Fibroblast of lung (primary cell): Measurements from ENCODE around the gene SLC36A3. TPM values are rescaled to one million over a fixed set of nuclear protein-coding genes. Genes with fewer than 3 reads are reported as not detected.

Source experiments
- DNase-seq, 2 donors: peaks; one replicate each; pipeline versions ENCODE4 v3.0.0 to v3.0.0-alpha.2; 2010; ENCODE audit warnings: low read depth in 2 of 2
- H2AFZ ChIP-seq: 2 replicates; pipeline ENCODE4 v1.5.1; 2012; ENCODE audit warnings: low read length, control low read depth, inconsistent platforms
- H3K27ac ChIP-seq: 2 replicates; pipeline ENCODE4 v1.5.1; 2011; ENCODE audit warnings: low read length, control low read depth; ENCODE audit not compliant: insufficient read depth
- H3K27me3 ChIP-seq: 2 replicates; pipeline ENCODE4 v1.5.1; 2011; ENCODE audit warnings: mild to moderate bottlenecking, low read length; ENCODE audit not compliant: control insufficient read depth, insufficient read depth
- H3K36me3 ChIP-seq: 2 replicates; pipeline ENCODE4 v1.5.1; 2011; ENCODE audit warnings: low read length; ENCODE audit not compliant: control insufficient read depth, insufficient read depth
- H3K4me1 ChIP-seq: 2 replicates; pipeline ENCODE4 v1.5.1; 2011; ENCODE audit warnings: low read length; ENCODE audit not compliant: control insufficient read depth, insufficient read depth; ENCODE audit errors: extremely low read depth
- H3K4me2 ChIP-seq: 2 replicates; pipeline ENCODE4 v1.5.1; 2011; ENCODE audit warnings: low read length, control low read depth; ENCODE audit not compliant: insufficient read depth; ENCODE audit errors: extremely low read depth
- H3K4me3 ChIP-seq, 4 experiments: fragments of 200-600 bp in 1 of 4; sonication (generic) in 1 of 4; replicated peaks in 1 of 4; 2 replicates each; pipeline ENCODE4 v1.5.1; 2011 to 2016; ENCODE audit warnings: low read length in 4 of 4, low read depth in 3 of 4, mild to moderate bottlenecking in 3 of 4, control low read depth in 2 of 4, inconsistent platforms in 1 of 4, mixed read lengths in 1 of 4; ENCODE audit not compliant: insufficient read depth in 1 of 4; ENCODE audit errors: control extremely low read depth in 1 of 4
- H3K79me2 ChIP-seq: 2 replicates; pipeline ENCODE4 v1.5.1; 2012; ENCODE audit warnings: mild to moderate bottlenecking, low read length, inconsistent platforms; ENCODE audit not compliant: control insufficient read depth, insufficient read depth
- H3K9ac ChIP-seq: 2 replicates; pipeline ENCODE4 v1.5.1; 2011; ENCODE audit warnings: mild to moderate bottlenecking, low read length, control low read depth; ENCODE audit not compliant: insufficient read depth
- H3K9me3 ChIP-seq: 2 replicates; pipeline ENCODE4 v1.5.1; 2012; ENCODE audit warnings: low read depth, low read length; ENCODE audit not compliant: control insufficient read depth, insufficient read depth
- H4K20me1 ChIP-seq: 2 replicates; pipeline ENCODE4 v1.5.1; 2011; ENCODE audit warnings: low read length; ENCODE audit not compliant: control insufficient read depth, insufficient read depth; ENCODE audit errors: extremely low read depth
- CTCF ChIP-seq, 2 donors: IDR thresholded peaks in 1 of 2; conservative IDR thresholded peaks in 1 of 2; 1 replicate in 1 of 2; 2 replicates in 1 of 2; pipeline ENCODE4 v1.5.1; 2011 to 2012; ENCODE audit warnings: low read length in 2 of 2, control low read depth in 1 of 2, inconsistent platforms in 1 of 2, low read depth in 1 of 2, mild to moderate bottlenecking in 1 of 2
- EZH2 ChIP-seq: IDR thresholded peaks from 2 replicates; pipeline ENCODE4 v1.5.1; 2012; ENCODE audit warnings: low read length, control low read depth, mild to moderate bottlenecking; ENCODE audit errors: missing control alignments
- polyA plus RNA-seq, 2 donors: library from polyadenylated mRNA; depleted of rRNA in 1 of 2; stranded (reverse) in 1 of 2; unstranded in 1 of 2; fragments of >200 nt; gene quantifications; 2 replicates each; pipeline ENCODE4 v1.2.1, GENCODE V29; 2011 to 2012; ENCODE audit warnings: missing spikeins in 1 of 2
- total RNA-seq: library from RNA; depleted of rRNA; stranded (reverse); fragments of >200 nt; gene quantifications from 2 replicates; pipeline ENCODE4 v1.2.1, GENCODE V29; 2014

Gene SLC36A3
- total and polyA plus RNA-seq, 2 donors (not counting 1 experiment from before 2014, with no cell fraction given): not detected

- Histone ChIP-seq H2AFZ (no peak overlapping the region), H3K9ac (no peak overlapping the region), H3K4me3 (peak overlapping the region in 1 of 4 experiments; percentile 98), H3K4me2 (peak overlapping the region; percentile 19), H3K4me1 (no peaks in the 10 kb centered on the region), H3K36me3 (no peaks in the 10 kb centered on the region), H3K79me2 (no peaks in the 10 kb centered on the region), H3K27me3 (no peaks in the 10 kb centered on the region), H4K20me1 (no peaks in the 10 kb centered on the region), H3K27ac (no peak overlapping the region), H3K9me3 (no peaks in the 10 kb centered on the region)
- DNase-seq: no peak
- TF ChIP-seq EZH2: no peak
- no peak for TF ChIP-seq CTCF (conservative IDR thresholded peaks at IDR 0.05 in 1 of 2, IDR thresholded peaks at IDR 0.05 in 1 of 2; ENCODE audit: low read depth in 1 of 2, low read length in 2 of 2)
Observed at GRCh38 chr5:151254556-151254955, 49.0 kb downstream of the SLC36A3 start.

- no peaks in the 10 kb centered on the region for H3K79me2 ChIP-seq
- DNase-seq: no peak
- no peaks in the 10 kb centered on the region for H3K27me3 ChIP-seq
- H3K9ac ChIP-seq: peak overlapping the region; percentile 17
- peak overlapping the region; percentile 93 for H2AFZ ChIP-seq
- H3K9me3 ChIP-seq: no peaks in the 10 kb centered on the region
- no peak overlapping the region for H3K27ac ChIP-seq
- H3K4me2 ChIP-seq: peak overlapping the region; percentile 77
- peak overlapping the region; percentile 60 to 98 (median 80) for H3K4me3 ChIP-seq
- H4K20me1 ChIP-seq: no peaks in the 10 kb centered on the region
- no peaks in the 10 kb centered on the region for H3K36me3 ChIP-seq
- TF ChIP-seq EZH2 (no peak), CTCF (conservative IDR thresholded peaks at IDR 0.05 in 1 of 2, IDR thresholded peaks at IDR 0.05 in 1 of 2; ENCODE audit: low read depth in 1 of 2, low read length in 2 of 2) (no peak)
- H3K4me1 ChIP-seq: no peaks in the 10 kb centered on the region
Observed at GRCh38 chr5:151253605-151253950, 50.0 kb downstream of the SLC36A3 start.

GRCh38 chr5:151252762-151253604 is 50.6 kb downstream of the SLC36A3 start, which contains the start of gene GM2A:
GM2A (plus strand) TSS chr5:151253185; CDS start chr5:151253217, 32 bp downstream.
- Histone ChIP-seq H2AFZ (peak within 1 kb of the TSS; percentile 93), H3K27ac (no peak within 1 kb of the TSS), H3K4me1 (no peaks in the 10 kb centered on the region), H3K79me2 (no peaks in the 10 kb centered on the region), H3K4me3 (peak within 1 kb of the TSS; percentile 60 to 98 (median 80)), H3K9me3 (no peaks in the 10 kb centered on the region), H3K9ac (peak within 1 kb of the TSS; percentile 20), H3K36me3 (no peaks in the 10 kb centered on the region), H4K20me1 (no peaks in the 10 kb centered on the region), H3K27me3 (no peaks in the 10 kb centered on the region), H3K4me2 (peak within 1 kb of the TSS; percentile 77)
- DNase-seq: peak; percentile 99
- TF ChIP-seq EZH2 (no peak), CTCF (conservative IDR thresholded peaks at IDR 0.05 in 1 of 2, IDR thresholded peaks at IDR 0.05 in 1 of 2; ENCODE audit: low read depth in 1 of 2, low read length in 2 of 2) (no peak)
